Prostate gland (tissue), 2 donors: ENCODE results near the gene ZBED6.

Source experiments
- CTCF ChIP-seq, 4 experiments: fragments of 200-600 bp in 2 of 4; fragments of 450-650 bp in 2 of 4; sonication (generic) in 2 of 4; IDR thresholded peaks; 1 replicate in 3 of 4; 2 replicates in 1 of 4; pipeline ENCODE4 v1.5.1; 2016 to 2019; ENCODE audit warnings: antibody characterized with exemption in 4 of 4, mild to moderate bottlenecking in 2 of 4, moderate library complexity in 2 of 4
- POLR2A ChIP-seq: fragments of 450-650 bp; IDR thresholded peaks from one replicate; pipeline ENCODE4 v1.6.1; 2016; ENCODE audit warnings: antibody characterized with exemption, mild to moderate bottlenecking
- POLR2AphosphoS5 ChIP-seq: sonication (generic); formaldehyde crosslinking; IDR thresholded peaks from one replicate; pipeline ENCODE4 v1.6.1; 2017; ENCODE audit warnings: antibody characterized with exemption

- no peak for TF ChIP-seq CTCF (IDR thresholded peaks at IDR 0.05)
- no peak for TF ChIP-seq POLR2AphosphoS5
- no peak for TF ChIP-seq POLR2A
These were observed 47.1 kb downstream of the ZBED6 start for GRCh38 chr1:203842559-203842876.
